ENCODE data around the gene RPL22L1.
"Not testable (repeated sequence)": the region's sequence is repeated elsewhere in the genome, so short reads cannot be mapped to it uniquely, and the experiment has no call there.

Gene RPL22L1

DNA sequence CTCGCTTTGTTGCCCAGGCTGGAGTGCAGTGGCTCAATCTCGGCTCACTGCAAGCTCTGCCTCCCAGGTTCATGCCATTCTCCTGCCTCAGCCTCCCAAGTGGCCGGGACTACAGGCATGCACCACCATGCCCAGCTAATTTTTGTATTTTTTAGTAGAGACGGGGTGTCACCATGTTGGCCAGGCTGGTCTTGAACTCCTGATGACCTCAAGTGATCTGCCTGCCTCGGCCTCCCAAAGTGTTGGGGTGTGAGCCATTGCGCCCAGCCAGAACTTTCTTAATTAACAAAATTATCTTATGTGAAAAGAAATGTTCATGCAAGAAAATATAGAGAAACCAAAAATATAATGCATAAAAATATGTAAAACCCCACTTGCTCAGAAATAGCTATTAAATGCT lies 7.3 kb upstream of the RPL22L1 start:
- DNase-seq, result not testable (repeated sequence)

DNA sequence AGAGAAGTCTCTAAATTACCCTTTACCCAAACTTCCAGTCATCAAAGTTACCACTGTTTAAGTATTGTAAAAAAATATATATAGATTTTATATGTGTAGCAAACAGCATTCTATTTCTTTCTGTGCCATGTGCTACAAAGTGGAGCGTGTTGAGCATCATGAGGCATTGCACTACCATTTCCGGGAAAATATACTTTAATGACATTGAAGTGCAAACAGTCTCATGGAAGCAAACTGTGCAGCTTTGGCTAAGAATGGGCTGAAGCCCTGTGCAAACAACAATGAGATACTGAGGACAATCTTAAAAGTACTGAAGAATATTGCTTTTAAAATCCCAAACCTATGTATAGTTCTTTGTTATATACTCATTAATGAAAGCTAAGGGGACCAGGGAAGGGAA lies 6.5 kb upstream of the RPL22L1 start:
- DNase-seq, result no peak

DNA sequence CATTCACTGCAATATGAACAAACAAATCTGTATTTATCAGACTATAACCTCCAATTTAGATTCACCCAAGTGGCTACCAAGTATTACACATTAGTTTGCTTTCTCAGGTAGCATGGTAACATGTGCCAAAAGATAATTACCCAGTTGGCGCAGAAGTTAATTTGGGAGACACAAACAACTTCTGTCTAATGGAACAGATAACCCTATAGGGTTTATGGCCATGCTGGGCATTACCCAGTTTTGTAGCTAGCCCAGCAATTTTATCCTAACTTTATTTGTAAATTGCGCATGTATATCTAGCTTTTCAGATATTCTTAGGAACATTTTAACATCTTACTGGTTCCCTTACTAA lies 780 bp downstream of the RPL22L1 start:
- no peak for DNase-seq

DNA sequence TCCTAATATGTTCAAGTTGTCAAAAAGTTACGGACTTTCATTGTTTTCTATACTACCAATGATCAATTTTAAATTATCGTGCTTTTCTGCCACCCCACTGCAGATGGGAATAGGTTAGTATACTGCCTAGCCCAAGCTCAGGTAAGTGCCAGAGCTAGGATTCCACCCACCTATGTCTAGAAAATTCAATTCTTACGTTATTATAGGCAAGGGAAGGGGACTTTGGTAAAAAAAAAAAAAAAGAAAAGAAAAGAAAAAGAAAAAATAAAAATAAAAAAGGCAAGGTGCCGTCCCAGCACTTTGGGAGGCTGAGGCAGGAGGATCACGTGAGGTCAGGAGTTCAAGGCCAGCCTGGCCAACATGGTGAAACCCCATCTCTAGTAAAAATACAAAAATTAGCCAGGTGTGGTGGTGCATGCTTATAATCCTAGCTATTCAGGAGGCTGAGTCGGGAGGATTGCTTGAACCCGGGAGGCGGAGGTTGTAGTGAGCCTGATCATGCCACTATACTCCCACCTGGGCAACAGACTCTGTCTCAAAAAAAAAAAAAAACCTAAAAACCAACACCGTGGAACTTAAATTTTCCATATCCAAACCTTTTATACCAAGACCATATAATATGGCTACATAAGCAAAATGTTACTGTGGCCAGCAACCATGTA lies 1.3 kb downstream of the RPL22L1 start:
- no peak for DNase-seq

DNA sequence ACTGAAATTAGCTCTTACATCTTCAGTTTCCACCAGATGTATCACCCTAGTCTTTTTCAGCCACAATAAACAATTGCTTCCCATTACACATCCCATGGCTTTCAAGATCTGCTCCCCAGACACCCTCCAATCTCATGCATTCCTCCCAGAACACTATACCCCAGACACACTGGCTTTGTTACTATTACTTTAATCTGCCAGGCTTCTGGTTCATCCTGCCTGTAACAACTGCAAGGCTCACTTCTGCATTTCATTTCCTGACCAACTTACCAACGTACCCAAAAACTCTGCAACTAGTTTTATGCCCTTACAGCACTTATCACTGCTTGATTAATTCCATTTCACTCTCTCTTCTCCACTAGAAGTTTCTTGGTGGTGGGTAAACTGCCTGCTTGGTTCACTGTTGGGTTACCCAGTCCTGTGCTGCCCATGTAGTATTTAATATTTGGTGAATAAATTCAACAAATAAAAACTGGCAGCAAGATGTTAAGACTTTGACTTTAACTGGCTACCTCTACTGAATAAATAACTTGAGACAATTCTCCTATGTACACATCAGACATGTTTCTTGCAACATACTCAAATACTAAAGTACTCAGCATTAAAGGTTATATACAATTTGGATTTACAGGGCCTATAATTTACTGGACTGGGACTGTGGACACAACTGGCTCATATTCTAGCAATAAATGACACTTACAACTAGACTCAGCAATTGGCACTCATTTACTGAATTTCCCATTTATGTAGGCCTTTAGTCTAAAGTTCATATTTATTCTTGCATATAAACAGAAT lies 2.7 kb downstream of the RPL22L1 start:
- DNase-seq, result no peak

DNA sequence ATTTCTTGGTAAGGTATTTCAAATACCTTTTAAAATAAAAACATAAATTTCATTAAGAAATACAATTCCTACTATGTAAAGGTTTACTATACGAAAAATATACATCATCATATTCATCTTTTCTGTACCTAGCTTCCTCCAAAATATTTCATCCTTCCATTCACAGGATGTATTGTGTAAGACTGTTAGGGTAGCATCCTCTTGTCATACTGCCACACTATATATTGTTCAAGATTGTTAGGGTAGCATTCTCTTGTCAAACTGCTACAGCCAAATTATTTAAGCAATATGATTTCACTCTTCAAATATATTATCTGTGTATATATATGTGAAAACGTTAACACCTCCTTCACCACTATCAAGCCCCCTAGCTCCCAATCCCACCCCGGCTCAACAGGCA lies 3.5 kb downstream of the RPL22L1 start:
- DNase-seq, result no peak

DNA sequence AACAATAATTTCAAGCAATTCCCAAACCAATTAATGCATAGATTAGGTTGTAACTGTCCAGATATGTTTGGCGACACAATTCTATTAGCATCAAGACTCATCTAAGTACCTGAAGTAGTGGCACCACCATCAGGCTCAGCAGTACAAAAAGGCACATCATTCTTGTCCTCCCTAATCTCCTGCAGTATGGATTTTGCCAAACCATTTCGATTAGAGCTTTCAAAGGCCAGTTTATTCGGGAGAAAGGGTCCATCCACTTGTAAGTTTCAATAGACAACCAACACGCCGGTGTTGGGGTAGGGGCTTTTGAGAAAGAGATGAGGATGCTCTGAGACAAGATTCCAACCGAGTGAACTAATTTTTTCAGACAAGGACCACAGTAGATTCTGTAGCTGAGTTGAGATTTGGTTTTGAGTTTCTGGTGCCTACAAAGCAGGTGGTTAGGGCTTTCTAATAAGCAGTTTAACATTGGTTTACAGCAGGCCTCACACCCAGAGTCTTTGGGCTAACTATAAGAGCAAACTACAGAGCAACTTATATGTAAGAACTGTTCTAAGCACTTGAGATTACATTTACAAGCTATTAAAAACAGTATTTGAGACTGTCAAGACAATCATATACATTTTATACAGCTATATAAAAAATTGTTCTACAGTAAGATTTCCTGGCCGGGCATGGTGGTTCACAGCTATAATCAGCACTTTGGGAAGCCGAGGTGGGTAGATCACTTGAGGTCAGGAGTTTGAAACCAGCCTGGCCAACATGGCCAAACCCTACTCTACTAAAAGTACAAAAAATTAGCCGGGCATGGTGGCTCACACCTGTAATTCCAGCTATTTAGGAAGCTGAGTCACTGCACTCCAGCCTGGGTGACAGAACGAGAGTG lies 4.5 kb downstream of the RPL22L1 start:
- DNase-seq, result no peak

DNA sequence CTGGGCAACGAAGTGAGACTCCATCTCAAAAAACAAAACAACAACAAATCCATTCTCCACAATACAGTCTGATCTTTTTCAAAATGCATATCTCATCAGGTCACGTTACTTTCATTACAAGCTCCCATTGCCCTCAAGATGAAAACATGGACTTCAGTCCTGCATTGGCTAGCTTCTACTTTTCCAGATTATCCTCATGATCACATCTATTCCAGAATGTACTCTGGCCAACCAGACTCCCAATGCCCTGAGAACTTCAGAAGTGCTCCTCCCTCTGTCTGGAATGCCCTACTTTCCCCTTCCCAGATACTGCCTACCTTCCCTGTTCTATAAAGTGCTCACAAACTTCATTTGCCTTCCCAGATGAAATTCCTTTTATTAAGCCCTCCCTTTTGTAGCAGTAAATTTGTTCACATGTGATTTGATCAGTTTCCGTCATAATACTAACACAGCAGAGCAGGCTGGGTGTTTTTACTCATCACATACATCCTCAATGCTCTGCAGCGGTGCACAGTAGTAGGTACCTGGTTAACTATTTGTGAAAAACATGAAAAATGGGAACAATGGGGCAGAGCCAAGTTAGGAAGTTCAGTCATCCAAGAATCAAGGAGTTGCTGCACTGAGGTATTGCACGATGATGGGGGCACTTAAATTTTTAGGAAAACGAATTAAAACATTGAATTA lies 5.3 kb downstream of the RPL22L1 start:
- DNase-seq, result no peak

DNA sequence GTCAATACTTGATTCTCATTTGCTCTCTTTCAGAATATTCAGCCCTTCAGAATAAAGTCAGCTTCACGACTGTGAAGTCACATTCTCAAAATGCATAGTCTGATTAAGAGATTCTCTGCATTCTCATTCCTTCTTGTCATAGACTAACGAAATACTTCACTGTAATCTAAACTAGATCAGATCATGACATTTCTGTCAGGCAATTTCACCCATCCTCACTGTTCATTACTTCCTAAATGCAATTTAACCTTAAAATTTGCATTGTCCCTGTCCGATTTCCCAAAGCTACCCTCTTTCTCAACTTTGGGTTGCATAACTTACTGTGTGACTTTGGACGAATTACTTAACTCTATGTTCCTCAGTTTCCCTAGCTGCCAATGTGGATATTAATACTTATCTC lies 6.2 kb downstream of the RPL22L1 start:
- DNase-seq, result no peak

DNA sequence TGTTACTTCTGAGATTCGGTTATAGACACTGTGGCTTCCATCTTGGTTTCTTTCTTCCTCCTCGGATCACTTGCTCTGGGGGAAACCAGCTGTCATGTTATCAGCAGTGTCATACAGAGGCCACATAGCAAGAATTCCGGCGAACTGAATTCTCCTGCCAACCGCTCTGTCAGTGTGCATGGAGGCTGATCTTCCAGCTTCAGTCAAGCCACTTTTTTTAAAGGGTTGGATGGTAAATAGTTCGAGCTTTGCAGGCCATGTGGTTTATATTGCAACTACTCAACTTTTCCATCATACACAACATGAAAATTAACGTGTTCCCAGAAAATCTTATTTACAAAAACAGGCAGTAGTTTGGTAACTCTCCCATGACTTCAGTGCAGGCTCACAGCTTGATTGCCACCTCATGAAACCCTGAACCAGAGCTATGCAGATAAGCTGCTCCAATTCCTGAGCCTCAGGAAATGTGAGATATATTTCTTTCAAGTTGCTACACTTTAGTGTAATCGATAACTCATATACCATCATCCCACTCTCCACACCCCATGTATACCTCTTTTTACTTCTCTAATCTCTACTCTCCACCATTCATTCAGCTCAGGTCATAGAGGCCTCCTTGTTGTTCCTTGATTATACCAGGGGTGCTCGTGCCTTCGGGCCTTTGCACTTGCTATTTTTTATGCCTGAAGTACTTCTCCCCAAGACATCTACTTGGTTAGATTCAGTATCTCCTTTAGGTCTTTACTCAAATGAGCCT lies 7.2 kb downstream of the RPL22L1 start:
- no peak for DNase-seq

DNA sequence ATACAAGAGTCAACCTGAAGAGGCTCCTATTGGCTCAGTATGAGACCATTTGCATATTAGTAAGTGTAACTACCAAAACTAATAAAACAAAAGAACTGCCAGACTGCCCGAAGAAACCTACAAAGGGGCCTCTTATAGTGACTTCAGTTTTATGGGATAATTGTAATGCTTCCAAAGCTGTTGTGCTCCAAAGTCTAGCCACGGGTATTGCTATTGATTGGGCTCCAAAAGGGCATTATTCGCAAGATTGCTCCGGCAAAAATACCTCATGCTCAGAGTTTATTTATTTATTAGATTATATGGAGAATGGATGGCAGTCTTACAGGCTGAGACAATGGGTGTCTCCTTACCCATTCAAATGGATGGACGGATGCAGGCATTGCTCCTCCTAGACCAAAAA lies 11.4 kb downstream of the RPL22L1 start:
- DNase-seq, result no peak

DNA sequence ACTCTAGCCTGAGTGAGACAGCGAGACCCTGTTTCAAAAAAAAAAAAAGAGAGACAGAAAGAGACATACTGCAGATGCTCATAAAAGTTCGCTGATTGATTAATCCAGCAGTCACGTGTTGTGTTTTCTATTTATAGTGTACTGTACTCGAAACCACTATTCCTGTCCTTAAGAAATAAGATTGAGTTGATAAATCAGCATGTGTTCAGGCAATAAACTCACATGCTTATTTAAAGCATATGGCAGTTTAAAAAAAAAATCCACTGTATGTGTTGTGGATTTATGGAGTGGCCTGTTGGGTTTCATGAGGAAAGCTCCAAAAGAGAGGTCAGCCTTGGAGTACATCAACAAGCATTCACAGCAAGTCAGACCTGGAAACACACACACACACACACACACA lies 17.7 kb downstream of the RPL22L1 start:
- DNase-seq, result no peak

DNA sequence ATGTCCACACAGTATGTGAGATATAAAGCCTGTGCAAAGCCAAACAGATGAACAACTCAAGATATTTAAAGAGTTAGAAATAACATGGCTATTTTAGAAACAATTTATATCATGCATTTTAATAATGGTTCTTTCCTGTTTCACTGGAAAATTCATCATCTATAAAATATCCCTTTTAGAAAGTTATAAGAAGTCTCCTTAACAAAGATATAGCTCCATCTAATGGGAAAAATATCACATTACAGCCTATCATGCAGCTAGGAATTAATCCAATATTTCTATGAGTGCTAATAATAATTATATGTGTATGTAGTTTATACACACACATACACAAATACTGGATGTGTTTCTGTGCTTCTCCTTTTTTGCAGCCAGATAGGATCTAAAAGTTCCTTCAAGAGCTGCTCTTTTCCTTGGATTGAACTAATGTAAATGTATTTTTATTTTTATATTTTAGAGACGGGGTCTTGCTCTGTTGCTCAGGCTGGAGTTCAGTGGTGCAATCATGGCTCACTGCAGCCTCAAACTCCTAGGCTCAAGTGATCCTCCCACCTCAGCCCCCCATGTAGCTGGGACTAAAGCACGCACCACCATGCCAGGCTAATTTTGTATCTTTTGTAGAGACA lies 21.6 kb downstream of the RPL22L1 start:
- DNase-seq, result no peak

DNA sequence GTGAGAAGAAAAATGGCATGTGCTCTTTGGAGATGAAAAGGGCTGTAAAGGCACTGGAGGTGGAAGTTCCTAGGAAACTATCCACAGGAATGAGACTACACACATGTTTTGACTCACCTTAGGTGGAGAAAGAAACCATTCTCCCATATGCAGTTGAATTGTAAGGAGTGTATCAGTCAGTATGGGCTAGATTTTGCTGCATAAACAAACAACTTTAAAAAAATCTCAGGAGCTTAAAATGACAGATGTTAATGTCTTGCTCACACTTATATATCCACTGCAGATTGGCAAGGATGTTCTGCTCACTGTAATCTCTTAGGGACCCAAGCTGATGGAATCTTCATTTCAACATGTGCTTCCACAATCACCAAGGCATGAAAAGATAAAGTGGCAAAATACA lies 25.6 kb downstream of the RPL22L1 start:
- DNase-seq, result no peak

DNA sequence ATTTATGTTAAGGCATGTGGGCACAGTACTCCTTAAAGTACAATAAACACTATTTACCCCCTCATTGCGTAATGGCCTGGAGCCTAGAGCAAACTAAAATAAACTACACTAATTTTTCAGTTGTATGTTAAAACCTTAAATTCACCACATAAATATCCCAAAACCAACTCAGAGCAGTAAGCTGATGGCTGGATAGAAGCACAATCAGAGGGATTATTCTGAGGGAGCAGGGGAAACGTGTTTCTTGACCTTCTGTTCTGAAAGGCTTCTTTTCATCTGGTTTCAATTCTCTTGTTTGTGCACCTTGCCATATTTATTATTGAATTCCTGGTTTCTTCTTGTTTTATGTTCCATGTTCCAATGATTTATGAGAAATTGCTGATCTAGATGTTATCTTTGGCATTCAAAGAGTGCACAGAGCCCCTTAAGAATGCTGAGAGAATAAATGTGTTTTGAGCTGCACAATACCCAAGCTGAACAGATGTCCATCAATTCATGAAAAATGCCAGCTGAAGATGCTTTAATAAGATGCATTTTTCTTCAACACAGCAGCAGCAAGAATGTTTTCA lies 29.6 kb downstream of the RPL22L1 start:
- no peak for DNase-seq

DNA sequence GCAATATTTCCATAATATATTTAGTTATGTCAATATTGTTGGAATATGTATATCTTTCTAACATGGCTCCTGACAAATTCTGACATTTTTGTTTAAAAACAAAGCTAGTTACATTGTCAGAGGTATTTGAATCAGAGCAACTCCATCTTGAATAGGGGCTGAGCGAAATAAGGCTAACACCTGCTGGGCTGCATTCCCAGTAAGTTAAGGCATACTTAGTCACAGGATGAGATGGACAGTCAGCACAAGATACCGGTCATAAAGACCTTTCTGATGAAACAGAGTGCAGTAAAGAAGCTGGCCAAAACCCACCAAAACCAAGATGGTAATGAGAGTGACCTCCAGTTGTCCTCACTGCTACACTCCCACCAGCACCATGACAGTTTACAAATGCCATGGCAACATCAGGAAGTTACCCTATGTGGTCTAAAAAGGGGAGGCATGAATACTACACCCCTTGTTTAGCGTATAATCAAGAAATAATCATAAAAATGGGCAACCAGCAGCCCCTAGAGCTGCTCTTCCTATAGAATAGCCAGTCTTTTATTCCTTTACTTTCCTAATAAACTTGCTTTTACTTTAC lies 30.4 kb downstream of the RPL22L1 start:
- DNase-seq, result no peak

DNA sequence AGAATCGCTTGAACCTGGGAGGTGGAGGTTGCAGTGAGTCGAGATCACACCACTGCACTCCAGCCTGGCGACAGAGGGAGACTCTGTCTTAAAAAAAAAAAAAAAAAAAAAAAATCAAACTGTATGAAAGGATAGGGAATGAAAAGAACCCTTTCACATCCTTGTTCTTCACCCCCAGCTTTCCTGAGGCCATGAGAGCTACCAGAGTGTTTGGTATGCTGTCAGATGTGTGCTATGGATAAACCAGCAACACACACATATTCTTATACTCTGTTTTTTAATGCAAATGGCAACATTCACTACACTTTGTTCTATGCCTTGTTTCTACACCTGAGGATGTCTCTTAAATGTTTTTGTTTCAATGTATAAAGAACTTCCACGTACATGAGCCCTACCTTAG lies 33.5 kb downstream of the RPL22L1 start:
- DNase-seq, result no peak

DNA sequence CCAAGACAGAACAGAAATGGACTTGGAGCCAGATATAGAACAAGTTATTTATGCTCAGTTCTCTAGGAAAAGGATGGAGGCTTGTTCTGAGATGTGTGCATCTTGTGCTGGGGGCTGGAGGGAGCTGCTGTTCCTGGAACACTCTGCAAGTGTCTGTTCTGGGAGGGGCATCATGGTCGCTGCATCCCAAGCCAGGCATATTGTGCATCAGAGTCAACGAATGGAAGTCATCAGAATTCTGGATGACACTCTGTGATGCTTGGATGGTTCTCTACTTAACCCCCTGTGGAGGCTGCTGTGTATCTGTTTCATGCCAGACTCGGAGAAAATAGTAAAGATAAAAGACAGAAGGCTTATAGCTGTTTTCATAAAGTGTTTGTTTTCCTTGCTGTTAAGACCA lies 34.7 kb downstream of the RPL22L1 start:
- peak; percentile 15 for DNase-seq

DNA sequence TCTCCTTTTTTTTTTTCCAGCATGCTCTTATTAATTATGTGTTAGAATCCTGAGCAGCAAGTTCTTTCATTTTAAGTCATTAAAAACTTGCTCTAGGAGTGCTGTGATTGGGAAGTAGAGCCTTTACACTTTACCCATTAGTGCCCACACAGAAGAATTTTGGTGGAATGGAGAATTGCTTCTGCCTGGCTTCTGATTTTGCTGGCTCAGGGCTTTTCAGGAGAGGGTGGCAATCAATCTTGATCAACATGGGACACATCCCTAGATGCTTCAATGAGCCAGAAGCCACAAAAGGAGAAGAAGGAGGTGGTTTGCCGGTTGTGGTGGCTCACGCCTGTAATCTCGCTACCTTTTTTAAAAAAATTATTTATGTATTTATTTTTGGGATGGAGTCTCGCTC lies 39.4 kb downstream of the RPL22L1 start:
- DNase-seq, result no peak

DNA sequence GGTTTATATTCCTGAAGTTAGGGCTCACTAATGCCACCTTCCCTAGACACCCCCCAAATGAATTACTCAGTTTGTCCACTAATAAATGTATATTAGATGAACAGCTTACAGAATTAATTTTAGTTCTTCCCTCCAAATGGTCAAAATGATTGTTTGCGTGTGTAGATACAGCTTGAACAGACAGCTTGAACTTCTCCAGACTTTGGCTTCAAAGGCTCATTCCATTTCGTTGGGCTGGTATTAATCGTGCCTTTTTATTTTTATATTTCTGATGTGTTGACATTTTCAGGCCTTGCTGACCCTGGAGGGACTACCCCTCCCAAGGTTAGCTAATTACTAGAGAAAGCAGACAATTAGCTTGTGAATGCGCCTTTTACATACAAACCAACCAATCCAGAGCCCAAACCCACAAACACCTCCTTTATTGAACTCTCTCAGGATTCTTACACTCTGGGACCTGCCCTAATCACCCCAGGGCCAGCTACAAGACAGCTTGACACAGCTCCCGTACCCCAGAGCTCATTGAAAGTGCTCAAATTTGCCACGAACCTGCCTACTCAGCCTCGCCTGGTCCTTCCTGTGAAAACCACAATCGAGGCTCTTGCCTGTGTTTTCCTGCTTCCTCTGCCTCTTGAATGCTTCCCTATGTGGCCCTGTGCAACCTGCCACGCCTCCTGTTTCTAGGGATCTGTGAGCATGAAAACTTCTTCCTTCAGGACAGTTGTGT lies 40.3 kb downstream of the RPL22L1 start:
- DNase-seq, result no peak

DNA sequence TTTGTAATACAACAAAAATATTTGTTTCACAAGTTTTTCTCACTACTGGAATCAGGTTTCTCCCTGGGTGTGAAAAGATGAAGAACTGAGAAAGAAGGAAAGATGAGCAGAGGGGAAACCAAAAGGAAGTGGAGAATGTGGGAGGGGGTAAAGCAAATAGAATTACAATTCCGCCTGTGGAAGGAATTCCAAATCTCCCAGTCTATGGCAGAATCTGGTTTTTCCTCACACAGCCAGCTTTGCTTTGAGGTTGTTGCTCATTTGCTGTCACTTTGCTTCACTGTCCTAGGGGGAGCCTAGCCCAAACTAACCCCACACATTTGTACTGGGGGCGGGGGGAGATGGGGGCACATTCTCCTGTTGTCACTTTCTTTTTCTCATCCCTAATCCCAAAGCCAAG lies 43.9 kb downstream of the RPL22L1 start:
- DNase-seq, result no peak

Data from NCI-H1092 (cell line).